Liver (tissue), 9 donors: ENCODE measurements around the gene MRPS18B. TPM values are rescaled to one million over a fixed set of nuclear protein-coding genes. Genes with fewer than 3 reads are reported as not detected.

Experiments
- DNase-seq: peaks from one replicate; pipeline ENCODE4 v3.0.0-alpha.2; 2017; ENCODE audit warnings: low spot score
- H3K27ac ChIP-seq, 2 donors: one replicate each; pipeline ENCODE4 v1.7.0; 2013; ENCODE audit warnings: inconsistent platforms in 2 of 2, low read length in 2 of 2, control low read depth in 1 of 2, low read depth in 1 of 2, mild to moderate bottlenecking in 1 of 2
- H3K27me3 ChIP-seq, 4 donors: one replicate each; pipeline versions ENCODE4 v1.6.1 to v1.7.0; 2013; ENCODE audit warnings: low read length in 3 of 4, inconsistent platforms in 1 of 4, mild to moderate bottlenecking in 1 of 4, moderate library complexity in 1 of 4; ENCODE audit not compliant: control insufficient read depth in 4 of 4, insufficient read depth in 4 of 4
- H3K36me3 ChIP-seq, 4 donors: one replicate each; pipeline versions ENCODE4 v1.6.1 to v1.7.0; 2013; ENCODE audit warnings: low read length in 3 of 4, mild to moderate bottlenecking in 3 of 4, low read depth in 1 of 4, moderate library complexity in 1 of 4; ENCODE audit not compliant: control insufficient read depth in 4 of 4, insufficient read depth in 3 of 4
- H3K4me1 ChIP-seq, 4 donors: one replicate each; pipeline versions ENCODE4 v1.6.1 to v1.7.0; 2013; ENCODE audit warnings: low read length in 3 of 4, mild to moderate bottlenecking in 3 of 4, moderate library complexity in 1 of 4; ENCODE audit not compliant: control insufficient read depth in 4 of 4, insufficient read depth in 4 of 4
- H3K4me3 ChIP-seq, 3 donors: one replicate each; pipeline versions ENCODE4 v1.6.1 to v1.7.0; 2013; ENCODE audit warnings: low read length in 3 of 3, control low read depth in 1 of 3, low read depth in 1 of 3, mild to moderate bottlenecking in 1 of 3
- H3K9ac ChIP-seq, 2 donors: one replicate each; pipeline ENCODE4 v1.7.0; 2013; ENCODE audit warnings: low read length in 2 of 2, mild to moderate bottlenecking in 2 of 2, moderate library complexity in 2 of 2, control low read depth in 1 of 2, low read depth in 1 of 2
- H3K9me3 ChIP-seq, 4 donors: one replicate each; pipeline versions ENCODE4 v1.6.1 to v1.7.0; 2013; ENCODE audit warnings: low read length in 3 of 4; ENCODE audit not compliant: control insufficient read depth in 4 of 4
- EGR1 ChIP-seq, 2 donors: IDR thresholded peaks; 2 replicates each; pipeline ENCODE4 v1.6.1; 2016 to 2018; ENCODE audit warnings: antibody characterized with exemption in 2 of 2, low read depth in 2 of 2
- FOXA1 ChIP-seq: IDR thresholded peaks from 2 replicates; pipeline ENCODE4 v1.6.1; 2016; ENCODE audit warnings: antibody characterized with exemption
- FOXA2 ChIP-seq: IDR thresholded peaks from 2 replicates; pipeline ENCODE4 v1.6.1; 2016; ENCODE audit warnings: antibody characterized with exemption
- GABPA ChIP-seq, 2 donors: IDR thresholded peaks in 1 of 2; conservative IDR thresholded peaks in 1 of 2; 2 replicates each; pipeline ENCODE4 v1.6.1; 2016; ENCODE audit warnings: antibody characterized with exemption in 2 of 2, mild to moderate bottlenecking in 1 of 2, moderate library complexity in 1 of 2
- HNF4A ChIP-seq, 2 donors: conservative IDR thresholded peaks; 2 replicates each; pipeline ENCODE4 v1.6.1; 2016; ENCODE audit warnings: antibody characterized with exemption in 2 of 2, mild to moderate bottlenecking in 2 of 2
- HNF4G ChIP-seq: IDR thresholded peaks from 2 replicates; pipeline ENCODE4 v1.6.1; 2016; ENCODE audit warnings: antibody characterized with exemption
- JUND ChIP-seq, 2 donors: IDR thresholded peaks; 2 replicates each; pipeline ENCODE4 v1.6.1; 2016; ENCODE audit warnings: antibody characterized with exemption in 2 of 2
- NR2F2 ChIP-seq: IDR thresholded peaks from 2 replicates; pipeline ENCODE4 v1.6.1; 2016; ENCODE audit warnings: antibody characterized with exemption
- RAD21 ChIP-seq, 2 donors: IDR thresholded peaks; 2 replicates each; pipeline ENCODE4 v1.6.1; 2016; ENCODE audit warnings: antibody characterized with exemption in 2 of 2, mild to moderate bottlenecking in 2 of 2
- RXRA ChIP-seq, 2 donors: IDR thresholded peaks; 2 replicates each; pipeline ENCODE4 v1.6.1; 2017 to 2018; ENCODE audit warnings: antibody characterized with exemption in 2 of 2, mild to moderate bottlenecking in 1 of 2
- SP1 ChIP-seq: IDR thresholded peaks from 2 replicates; pipeline ENCODE4 v1.6.1; 2018; ENCODE audit warnings: antibody characterized with exemption, mild to moderate bottlenecking
- TAF1 ChIP-seq: conservative IDR thresholded peaks from 2 replicates; pipeline ENCODE4 v1.6.1; 2016; ENCODE audit warnings: antibody characterized with exemption, mild to moderate bottlenecking
- YY1 ChIP-seq: IDR thresholded peaks from 2 replicates; pipeline ENCODE4 v1.6.1; 2016; ENCODE audit warnings: antibody characterized with exemption, mild to moderate bottlenecking
- WGBS: extraction: QIAGEN DNeasy Blood & Tissue Kit; methylation state at CpG from one replicate; pipeline ENCODE4 v1.1.7; 2013; 5-methylcytosine and 5-hydroxymethylcytosine counted together
- polyA plus RNA-seq, 2 donors: library from polyadenylated mRNA; stranded (reverse) in 1 of 2; unstranded in 1 of 2; fragments of 200-250 nt in 1 of 2; fragments of >200 nt in 1 of 2; fragmentation: Nextera tagmentation in 1 of 2; extraction: Ambion mirVana in 1 of 2; gene quantifications; one replicate each; pipeline versions ENCODE4 v1.2.1 to v1.2.3, GENCODE V29; 2013 to 2015
- total RNA-seq, 2 donors: library from RNA; depleted of rRNA; stranded (reverse); fragments of >200 nt; gene quantifications; one replicate each; pipeline ENCODE4 v1.2.3, GENCODE V29; 2014
- TF ChIP-seq, protein P1 (sequence below): IDR thresholded peaks from 2 replicates; pipeline ENCODE4 v1.6.1; 2016; ENCODE audit warnings: antibody characterized with exemption, mild to moderate bottlenecking
- TF ChIP-seq, protein P2 (sequence below): fragments of 150-350 bp; IDR thresholded peaks from 2 replicates; pipeline ENCODE4 v1.5.1; 2017; ENCODE audit warnings: improper control_type of control experiment, low read depth, low read length; ENCODE audit not compliant: missing input control
- TF ChIP-seq, protein P3 (sequence below): IDR thresholded peaks from 2 replicates; pipeline ENCODE4 v1.6.1; 2016; ENCODE audit warnings: antibody characterized with exemption
- TF ChIP-seq, protein P4 (sequence below): IDR thresholded peaks from 2 replicates; pipeline ENCODE4 v1.6.1; 2016; ENCODE audit warnings: antibody characterized with exemption
- TF ChIP-seq, protein P5 (sequence below): IDR thresholded peaks from 2 replicates; pipeline ENCODE4 v1.6.1; 2016; ENCODE audit warnings: antibody characterized with exemption
- donor health status: healthy.
- donor health status: healthy.
- donor health status: healthy.
- donor health status: healthy.
- donor health status: healthy.

MRPS18B gene
- total and polyA plus RNA-seq, 4 donors = 50.5 to 81.9 (median 69.4) TPM

DNA sequence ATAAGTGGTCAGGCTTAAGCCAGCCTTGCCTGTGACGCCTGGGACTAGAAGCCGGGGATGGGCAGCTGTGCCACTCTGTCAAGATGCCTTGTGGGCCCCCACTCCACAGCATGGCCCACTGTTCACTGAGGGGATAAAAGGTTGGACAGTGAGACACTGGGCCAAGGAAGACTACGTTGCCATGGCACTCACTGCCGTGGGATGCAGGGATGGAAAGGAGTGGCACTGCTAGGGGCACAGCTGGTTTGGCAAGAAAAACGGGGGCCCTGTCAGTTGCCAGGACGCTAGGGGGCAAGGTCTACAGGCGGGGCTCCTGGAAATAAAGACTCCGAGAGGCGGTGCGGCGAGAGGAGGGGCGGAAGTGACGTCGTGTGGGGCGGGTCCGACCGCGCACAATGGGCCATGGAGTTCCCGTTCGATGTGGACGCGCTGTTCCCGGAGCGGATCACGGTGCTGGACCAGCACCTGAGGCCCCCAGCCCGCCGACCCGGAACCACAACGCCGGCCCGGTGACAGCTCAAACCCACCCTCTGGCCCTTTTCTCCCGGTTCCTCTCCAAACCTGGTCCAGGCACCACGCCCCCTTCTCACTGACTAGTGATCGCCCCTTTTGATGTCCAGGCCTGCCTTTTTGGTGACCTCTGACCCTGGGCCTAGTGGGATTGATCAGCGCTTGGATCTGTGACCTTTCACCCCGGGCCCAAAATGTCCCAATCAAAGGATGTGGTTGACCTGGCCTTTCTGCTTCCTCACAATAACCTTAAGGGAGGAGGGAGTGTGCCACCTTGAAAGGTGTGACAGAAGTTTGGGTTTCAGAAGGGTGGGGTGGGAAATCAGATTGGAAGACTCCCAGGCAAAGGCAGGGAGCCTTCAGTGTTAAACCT is 9.1 kb downstream of the MRPS18B start, which contains the start of gene ATAT1:
Gene ATAT1, plus strand, starts transcription at position 391 of the 883 bp plus-strand sequence.
- Histone ChIP-seq H3K9me3 (no peaks in the 10 kb centered on the region), H3K4me1 (peaks cover 1 to 20% (median 12%) of the 10 kb centered on the region in 4 donors), H3K4me3 (peak within 1 kb of the TSS; percentile 60 to 83 (median 61)), H3K27me3 (no peaks in the 10 kb centered on the region), H3K27ac (peak within 1 kb of the TSS; percentile 69 to 91), H3K36me3 (peaks cover 13 to 43% (median 28%) of the 10 kb centered on the region in 4 donors), H3K9ac (peak within 1 kb of the TSS; percentile 64 to 84)
- DNase-seq = peak; percentile 88
- WGBS = 5% methylated on average over 36 of the region's 36 CpGs
- peak; percentile 38 for TF ChIP-seq YY1
- TF ChIP-seq HNF4G = peak; percentile 72
- TF ChIP-seq, protein P1, sequence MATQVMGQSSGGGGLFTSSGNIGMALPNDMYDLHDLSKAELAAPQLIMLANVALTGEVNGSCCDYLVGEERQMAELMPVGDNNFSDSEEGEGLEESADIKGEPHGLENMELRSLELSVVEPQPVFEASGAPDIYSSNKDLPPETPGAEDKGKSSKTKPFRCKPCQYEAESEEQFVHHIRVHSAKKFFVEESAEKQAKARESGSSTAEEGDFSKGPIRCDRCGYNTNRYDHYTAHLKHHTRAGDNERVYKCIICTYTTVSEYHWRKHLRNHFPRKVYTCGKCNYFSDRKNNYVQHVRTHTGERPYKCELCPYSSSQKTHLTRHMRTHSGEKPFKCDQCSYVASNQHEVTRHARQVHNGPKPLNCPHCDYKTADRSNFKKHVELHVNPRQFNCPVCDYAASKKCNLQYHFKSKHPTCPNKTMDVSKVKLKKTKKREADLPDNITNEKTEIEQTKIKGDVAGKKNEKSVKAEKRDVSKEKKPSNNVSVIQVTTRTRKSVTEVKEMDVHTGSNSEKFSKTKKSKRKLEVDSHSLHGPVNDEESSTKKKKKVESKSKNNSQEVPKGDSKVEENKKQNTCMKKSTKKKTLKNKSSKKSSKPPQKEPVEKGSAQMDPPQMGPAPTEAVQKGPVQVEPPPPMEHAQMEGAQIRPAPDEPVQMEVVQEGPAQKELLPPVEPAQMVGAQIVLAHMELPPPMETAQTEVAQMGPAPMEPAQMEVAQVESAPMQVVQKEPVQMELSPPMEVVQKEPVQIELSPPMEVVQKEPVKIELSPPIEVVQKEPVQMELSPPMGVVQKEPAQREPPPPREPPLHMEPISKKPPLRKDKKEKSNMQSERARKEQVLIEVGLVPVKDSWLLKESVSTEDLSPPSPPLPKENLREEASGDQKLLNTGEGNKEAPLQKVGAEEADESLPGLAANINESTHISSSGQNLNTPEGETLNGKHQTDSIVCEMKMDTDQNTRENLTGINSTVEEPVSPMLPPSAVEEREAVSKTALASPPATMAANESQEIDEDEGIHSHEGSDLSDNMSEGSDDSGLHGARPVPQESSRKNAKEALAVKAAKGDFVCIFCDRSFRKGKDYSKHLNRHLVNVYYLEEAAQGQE = no peak
- TF ChIP-seq SP1 = peak; percentile 62
- TF ChIP-seq, protein P2, sequence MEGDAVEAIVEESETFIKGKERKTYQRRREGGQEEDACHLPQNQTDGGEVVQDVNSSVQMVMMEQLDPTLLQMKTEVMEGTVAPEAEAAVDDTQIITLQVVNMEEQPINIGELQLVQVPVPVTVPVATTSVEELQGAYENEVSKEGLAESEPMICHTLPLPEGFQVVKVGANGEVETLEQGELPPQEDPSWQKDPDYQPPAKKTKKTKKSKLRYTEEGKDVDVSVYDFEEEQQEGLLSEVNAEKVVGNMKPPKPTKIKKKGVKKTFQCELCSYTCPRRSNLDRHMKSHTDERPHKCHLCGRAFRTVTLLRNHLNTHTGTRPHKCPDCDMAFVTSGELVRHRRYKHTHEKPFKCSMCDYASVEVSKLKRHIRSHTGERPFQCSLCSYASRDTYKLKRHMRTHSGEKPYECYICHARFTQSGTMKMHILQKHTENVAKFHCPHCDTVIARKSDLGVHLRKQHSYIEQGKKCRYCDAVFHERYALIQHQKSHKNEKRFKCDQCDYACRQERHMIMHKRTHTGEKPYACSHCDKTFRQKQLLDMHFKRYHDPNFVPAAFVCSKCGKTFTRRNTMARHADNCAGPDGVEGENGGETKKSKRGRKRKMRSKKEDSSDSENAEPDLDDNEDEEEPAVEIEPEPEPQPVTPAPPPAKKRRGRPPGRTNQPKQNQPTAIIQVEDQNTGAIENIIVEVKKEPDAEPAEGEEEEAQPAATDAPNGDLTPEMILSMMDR = peak; percentile 22
- TF ChIP-seq RXRA (IDR thresholded peaks at IDR 0.05) = peak; percentile 40 to 78
- peak; percentile 59 to 73 for TF ChIP-seq HNF4A (conservative IDR thresholded peaks at IDR 0.05)
- TF ChIP-seq TAF1 = no peak
- TF ChIP-seq, protein P3, sequence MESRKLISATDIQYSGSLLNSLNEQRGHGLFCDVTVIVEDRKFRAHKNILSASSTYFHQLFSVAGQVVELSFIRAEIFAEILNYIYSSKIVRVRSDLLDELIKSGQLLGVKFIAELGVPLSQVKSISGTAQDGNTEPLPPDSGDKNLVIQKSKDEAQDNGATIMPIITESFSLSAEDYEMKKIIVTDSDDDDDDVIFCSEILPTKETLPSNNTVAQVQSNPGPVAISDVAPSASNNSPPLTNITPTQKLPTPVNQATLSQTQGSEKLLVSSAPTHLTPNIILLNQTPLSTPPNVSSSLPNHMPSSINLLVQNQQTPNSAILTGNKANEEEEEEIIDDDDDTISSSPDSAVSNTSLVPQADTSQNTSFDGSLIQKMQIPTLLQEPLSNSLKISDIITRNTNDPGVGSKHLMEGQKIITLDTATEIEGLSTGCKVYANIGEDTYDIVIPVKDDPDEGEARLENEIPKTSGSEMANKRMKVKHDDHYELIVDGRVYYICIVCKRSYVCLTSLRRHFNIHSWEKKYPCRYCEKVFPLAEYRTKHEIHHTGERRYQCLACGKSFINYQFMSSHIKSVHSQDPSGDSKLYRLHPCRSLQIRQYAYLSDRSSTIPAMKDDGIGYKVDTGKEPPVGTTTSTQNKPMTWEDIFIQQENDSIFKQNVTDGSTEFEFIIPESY = no peak
- TF ChIP-seq JUND (IDR thresholded peaks at IDR 0.05) = no peak
- no peak for TF ChIP-seq FOXA2
- peak; percentile 93 for TF ChIP-seq NR2F2
- TF ChIP-seq, protein P4, sequence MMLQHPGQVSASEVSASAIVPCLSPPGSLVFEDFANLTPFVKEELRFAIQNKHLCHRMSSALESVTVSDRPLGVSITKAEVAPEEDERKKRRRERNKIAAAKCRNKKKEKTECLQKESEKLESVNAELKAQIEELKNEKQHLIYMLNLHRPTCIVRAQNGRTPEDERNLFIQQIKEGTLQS = no peak
- TF ChIP-seq GABPA (IDR thresholded peaks at IDR 0.05 in 1 of 2, conservative IDR thresholded peaks at IDR 0.05 in 1 of 2) = peak; percentile 73 to 91
- TF ChIP-seq FOXA1 = no peak
- peak; percentile 24 to 54 for TF ChIP-seq RAD21 (IDR thresholded peaks at IDR 0.05)
- TF ChIP-seq, protein P5, sequence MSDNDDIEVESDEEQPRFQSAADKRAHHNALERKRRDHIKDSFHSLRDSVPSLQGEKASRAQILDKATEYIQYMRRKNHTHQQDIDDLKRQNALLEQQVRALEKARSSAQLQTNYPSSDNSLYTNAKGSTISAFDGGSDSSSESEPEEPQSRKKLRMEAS = no peak
- no peak for TF ChIP-seq EGR1 (IDR thresholded peaks at IDR 0.05; ENCODE audit: low read depth in 2 of 2)
